Activated CD8-positive, alpha-beta T cell treated with anti-CD3 and anti-CD28 coated beads for 36 hours (primary cell): Measurements from ENCODE around the gene IGSF22. TPM values are rescaled to one million over a fixed set of nuclear protein-coding genes. Genes with fewer than 3 reads are reported as not detected.

Experiments used
- ATAC-seq: fragments of 200-7000 bp; cut with Tn5 transposase; one replicate; pipeline ENCODE4 v1.10.0; 2021; ENCODE audit warnings: mild to moderate bottlenecking, moderate library complexity
- CTCF ChIA-PET: fragments of 350-600 bp; sonication (Branson Sonifier 250); formaldehyde crosslinking; loops from one replicate; lab custom pipeline; 2021; ENCODE audit warnings: antibody characterized with exemption; lab: Charles Lee
- POLR2A ChIA-PET: fragments of 350-600 bp; sonication (Branson Sonifier 250); formaldehyde crosslinking; loops from one replicate; lab custom pipeline; 2021; ENCODE audit warnings: antibody characterized with exemption; lab: Charles Lee
- DNase-seq: peaks from one replicate; pipeline ENCODE4 v3.0.0-alpha.2; 2020
- H3K27ac Mint-ChIP-seq: one replicate; pipeline ENCODE4 v1.8.0; 2021; ENCODE audit warnings: mild to moderate bottlenecking, mixed read lengths
- H3K27me3 Mint-ChIP-seq: one replicate; pipeline ENCODE4 v1.8.0; 2021; ENCODE audit warnings: mixed read lengths
- H3K36me3 Mint-ChIP-seq: one replicate; pipeline ENCODE4 v1.8.0; 2021; ENCODE audit warnings: low read depth, mixed read lengths
- H3K4me1 Mint-ChIP-seq: one replicate; pipeline ENCODE4 v1.8.0; 2021; ENCODE audit warnings: low read depth, mixed read lengths
- H3K4me3 Mint-ChIP-seq: one replicate; pipeline ENCODE4 v1.8.0; 2021; ENCODE audit warnings: mild to moderate bottlenecking, moderate library complexity, mixed read lengths
- H3K9me3 Mint-ChIP-seq: one replicate; pipeline ENCODE4 v1.8.0; 2021; ENCODE audit warnings: mixed read lengths
- CTCF ChIP-seq: fragments of 200-600 bp; IDR thresholded peaks from one replicate; pipeline ENCODE4 v1.8.0; 2022; ENCODE audit warnings: antibody characterized with exemption, mild to moderate bottlenecking
- intact Hi-C: fragments of 100-400 bp; cut with micrococcal nuclease; formaldehyde crosslinking; loops from one replicate; pipeline ENCODE4 v1.10.0; 2022
- total RNA-seq, 2 experiments: library from RNA; stranded (reverse); gene quantifications; one replicate each; pipeline ENCODE4 v1.2.3, GENCODE V29; 2021

IGSF22 gene
- total RNA-seq, 2 experiments from 2014 or later = 0.43 to 1.4 TPM

- no peaks in the 10 kb centered on the region for H3K36me3 Mint-ChIP-seq
- DNase-seq = no peak
- no peaks in the 10 kb centered on the region for H3K27me3 Mint-ChIP-seq
- no peak for TF ChIP-seq CTCF
- no peak for ATAC-seq
- no peak overlapping the region for H3K4me3 Mint-ChIP-seq
- ChIA-PET CTCF (interaction anchor here (0.6 to 2.3 kb wide), 21 partner anchors 9 to 485 kb away, joined by 3 to 16 read pairs (median 4); partner anchors contain the start of genes HPS5, TMEM86A and TSG101), POLR2A (no interaction called here)
- H3K4me1 Mint-ChIP-seq = peaks cover 5% of the 10 kb centered on the region
- H3K27ac Mint-ChIP-seq = no peak overlapping the region
- intact Hi-C loops = no loop called here
- H3K9me3 Mint-ChIP-seq = no peaks in the 10 kb centered on the region
Observed at GRCh38 chr11:18728658-18729057, 2.7 kb upstream of the IGSF22 start.

- intact Hi-C loops = no loop called here
Observed at GRCh38 chr11:18727479-18728236, 1.7 kb upstream of the IGSF22 start.

GRCh38 chr11:18723991-18724390 lies 2.0 kb downstream of the IGSF22 start:
- no peak for DNase-seq
- Mint-ChIP-seq H3K4me3 (no peak overlapping the region), H3K27me3 (no peaks in the 10 kb centered on the region), H3K4me1 (peaks cover 3% of the 10 kb centered on the region), H3K9me3 (no peaks in the 10 kb centered on the region), H3K36me3 (no peaks in the 10 kb centered on the region), H3K27ac (no peak overlapping the region)
- POLR2A ChIA-PET = no interaction called here
- no peak for TF ChIP-seq CTCF
- intact Hi-C loops = no loop called here
- CTCF ChIA-PET = interaction anchor here (0.7 to 3.4 kb wide), 6 partner anchors 7 to 41 kb away, joined by 3 to 37 read pairs (median 4); no protein-coding TSS in a partner anchor
- no peak for ATAC-seq

More at GRCh38 chr11:18727479-18728236, 1.7 kb upstream of the IGSF22 start:
- peaks cover 5% of the 10 kb centered on the region for H3K4me1 Mint-ChIP-seq
- H3K36me3 Mint-ChIP-seq = no peaks in the 10 kb centered on the region
- H3K27ac Mint-ChIP-seq = no peak overlapping the region
- ChIA-PET CTCF (interaction anchor here (0.6 to 2.3 kb wide), 25 partner anchors 9 to 484 kb away, joined by 3 to 16 read pairs (median 4); partner anchors contain the start of genes HPS5, TMEM86A and TSG101), POLR2A (interaction anchor here (1.2 kb wide), 1 partner anchor 9 kb away, joined by 3 read pairs; no protein-coding TSS in a partner anchor)
- peak; percentile 86 for ATAC-seq
- no peaks in the 10 kb centered on the region for H3K27me3 Mint-ChIP-seq
- DNase-seq = peak; percentile 62
- peak; percentile 85 for TF ChIP-seq CTCF
- no peak overlapping the region for H3K4me3 Mint-ChIP-seq
- no peaks in the 10 kb centered on the region for H3K9me3 Mint-ChIP-seq

GRCh38 chr11:18722293-18722637 lies 3.7 kb downstream of the IGSF22 start:
- DNase-seq (no peak), ATAC-seq (no peak)
- CTCF ChIA-PET = interaction anchor here (0.6 to 3.8 kb wide), 50 partner anchors 9 to 624 kb away, joined by 3 to 51 read pairs (median 6); partner anchors contain the start of genes SPTY2D1, TMEM86A, TSG101 and UEVLD
- H3K4me1 Mint-ChIP-seq = no peaks in the 10 kb centered on the region
- no peak overlapping the region for H3K27ac Mint-ChIP-seq
- TF ChIP-seq CTCF = peak; percentile 60
- peak overlapping the region; percentile 76 for H3K4me3 Mint-ChIP-seq
- H3K27me3 Mint-ChIP-seq = no peaks in the 10 kb centered on the region
- H3K9me3 Mint-ChIP-seq = no peaks in the 10 kb centered on the region
- intact Hi-C loops = no loop called here
- H3K36me3 Mint-ChIP-seq = no peaks in the 10 kb centered on the region
- POLR2A ChIA-PET = interaction anchor here (0.7 to 1.3 kb wide), 6 partner anchors 9 to 326 kb away, joined by 3 to 6 read pairs (median 4); partner anchors contain the start of gene SPTY2D1
